Measurements from ENCODE around the gene BCL7A. TPM values are rescaled to one million over a fixed set of nuclear protein-coding genes. Genes with fewer than 3 reads are reported as not detected.
A peak's percentile ranks its signal among the peaks of the same experiment; 100 is the strongest.
"Not testable (repeated sequence)": the region's sequence is repeated elsewhere in the genome, so short reads cannot be mapped to it uniquely, and the experiment has no call there.

The BCL7A gene
- total RNA-seq, 1 experiment from 2014 or later, result 3.9 TPM

DNA sequence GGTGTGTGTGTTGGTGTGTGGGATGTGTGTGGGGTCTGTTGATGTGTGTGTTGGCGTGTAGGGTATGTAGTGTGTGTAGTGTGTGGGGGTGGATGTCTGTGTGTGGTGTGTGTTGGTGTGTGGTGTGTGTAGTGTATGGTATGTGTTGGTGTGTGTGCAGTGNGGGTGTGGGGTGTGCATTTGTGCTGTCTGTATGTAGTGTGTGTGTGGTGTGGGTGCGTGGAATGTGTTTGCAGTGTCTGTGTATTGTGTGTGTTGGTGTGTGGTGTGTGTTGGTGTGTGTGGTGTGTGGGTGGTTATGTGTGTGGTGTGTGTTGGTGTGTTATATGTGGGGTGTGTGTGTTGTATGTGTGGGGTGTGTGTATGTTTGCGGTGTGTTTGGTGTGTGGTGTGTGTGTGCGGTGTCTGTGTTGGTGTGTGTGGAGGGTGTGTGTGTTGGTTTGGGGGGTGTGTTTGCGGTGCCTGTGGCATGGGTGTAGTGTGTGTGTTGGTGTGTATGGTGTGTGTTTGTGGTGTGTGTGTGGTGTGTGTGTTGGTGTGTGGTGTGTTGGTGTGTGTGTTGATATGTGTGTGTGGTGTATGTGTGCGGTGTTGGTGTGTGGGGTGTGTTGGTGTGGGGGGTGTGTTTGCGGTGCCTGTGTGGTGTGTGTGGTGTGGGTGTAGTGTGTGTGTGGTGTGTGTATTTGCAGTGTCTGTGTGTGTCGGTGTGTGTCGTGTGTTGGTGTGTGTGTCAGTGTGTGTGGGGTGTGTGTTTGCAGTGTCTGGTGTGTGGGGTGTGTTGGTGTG lies 71.6 kb downstream of the BCL7A start:
- no peak for DNase-seq (ENCODE audit: low read depth)

DNA sequence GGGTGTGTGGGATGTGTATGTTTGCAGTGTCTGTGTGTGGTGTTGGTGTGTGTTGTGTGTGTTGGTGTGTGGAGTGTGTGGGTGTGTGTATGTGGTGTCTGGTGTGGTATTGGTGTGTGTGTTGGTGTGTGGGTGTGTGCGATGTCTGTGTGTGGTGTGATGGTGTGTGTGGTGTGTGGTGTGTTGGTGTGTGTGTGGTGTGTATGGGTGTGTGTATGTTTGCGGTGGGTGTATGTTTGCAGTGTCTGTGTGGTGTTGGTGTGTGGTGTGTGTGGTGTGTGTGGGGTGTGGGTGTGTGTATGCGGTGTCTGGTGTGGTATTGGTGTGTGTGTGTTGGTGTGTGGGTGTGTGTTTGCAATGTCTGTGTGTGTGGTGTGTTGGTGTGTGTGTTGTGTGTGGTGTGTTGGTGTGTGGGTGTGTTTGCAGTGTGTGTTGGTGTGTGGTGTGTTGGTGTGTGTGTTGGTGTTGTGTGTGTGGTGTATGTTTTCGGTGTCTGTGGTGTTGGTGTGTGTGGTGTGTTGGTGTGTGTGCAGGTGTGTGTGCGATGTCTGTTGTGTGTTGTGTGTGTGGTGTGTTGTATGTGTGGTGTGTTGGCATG lies 72.6 kb downstream of the BCL7A start:
- no peak for DNase-seq (ENCODE audit: low read depth)

DNA sequence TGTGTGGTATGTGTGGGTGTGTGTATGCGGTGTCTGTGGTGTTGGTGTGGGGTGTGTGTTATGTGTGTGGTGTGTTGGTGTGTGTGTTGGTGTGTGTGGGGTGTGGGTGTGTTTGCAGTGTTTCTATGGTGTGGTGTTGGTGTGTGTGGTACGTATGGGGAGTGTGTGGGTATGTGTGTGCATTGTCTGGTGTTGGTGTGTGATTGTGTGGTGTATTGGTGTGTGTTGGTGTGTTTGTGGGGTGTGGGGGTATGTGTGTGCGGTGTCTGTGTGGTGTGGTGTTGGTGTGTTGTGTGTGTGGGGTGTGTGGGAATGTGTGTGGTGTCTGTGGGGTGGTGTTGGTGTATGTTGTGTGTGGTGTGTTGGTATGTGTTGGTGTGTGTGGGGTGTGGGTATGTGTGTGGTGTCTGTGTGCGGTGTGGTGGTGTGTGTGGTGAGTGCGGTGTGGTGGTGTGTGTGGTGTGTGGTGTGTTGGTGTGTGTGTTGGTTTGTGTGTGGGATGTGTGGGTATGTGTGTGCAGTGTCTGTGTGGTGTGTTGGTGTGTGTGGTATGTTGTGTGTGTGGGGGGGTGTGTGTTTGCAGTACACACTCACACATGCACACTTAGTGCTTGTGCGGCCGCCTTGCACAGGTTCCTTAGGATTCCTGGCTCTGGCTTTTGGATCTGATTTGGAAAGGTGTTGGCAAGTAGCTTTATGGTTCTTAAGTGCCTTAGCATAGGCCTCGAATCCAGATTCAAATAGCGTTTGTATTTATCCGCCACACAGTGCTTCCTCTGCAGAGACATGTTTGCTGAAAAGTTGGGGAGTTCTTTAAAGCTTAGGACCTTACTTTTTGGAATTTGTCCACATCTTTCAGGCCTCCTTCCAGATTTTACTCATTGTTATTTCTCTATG lies 73.3 kb downstream of the BCL7A start:
- DNase-seq (ENCODE audit: low read depth), result peak; percentile 40

DNA sequence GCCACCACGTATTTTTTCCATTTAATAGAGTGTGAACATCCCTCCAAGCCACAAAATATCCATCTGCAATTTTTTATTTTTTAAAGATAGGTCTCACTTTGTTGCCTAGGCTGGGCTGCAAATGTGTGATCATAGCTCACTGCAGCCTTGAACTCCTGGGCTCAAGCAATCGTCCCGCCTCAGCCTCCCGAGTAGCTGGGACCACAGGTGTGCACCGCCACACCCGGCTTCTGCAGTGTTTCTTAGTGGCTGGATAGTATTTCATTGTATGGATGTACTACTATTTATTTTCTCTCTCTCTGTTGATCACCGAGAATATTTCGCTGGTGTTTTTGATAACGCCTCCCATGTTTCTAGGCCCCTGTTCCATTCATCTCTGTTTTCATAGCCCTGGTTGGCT lies 74.3 kb downstream of the BCL7A start:
- no peak for DNase-seq (ENCODE audit: low read depth)

DNA sequence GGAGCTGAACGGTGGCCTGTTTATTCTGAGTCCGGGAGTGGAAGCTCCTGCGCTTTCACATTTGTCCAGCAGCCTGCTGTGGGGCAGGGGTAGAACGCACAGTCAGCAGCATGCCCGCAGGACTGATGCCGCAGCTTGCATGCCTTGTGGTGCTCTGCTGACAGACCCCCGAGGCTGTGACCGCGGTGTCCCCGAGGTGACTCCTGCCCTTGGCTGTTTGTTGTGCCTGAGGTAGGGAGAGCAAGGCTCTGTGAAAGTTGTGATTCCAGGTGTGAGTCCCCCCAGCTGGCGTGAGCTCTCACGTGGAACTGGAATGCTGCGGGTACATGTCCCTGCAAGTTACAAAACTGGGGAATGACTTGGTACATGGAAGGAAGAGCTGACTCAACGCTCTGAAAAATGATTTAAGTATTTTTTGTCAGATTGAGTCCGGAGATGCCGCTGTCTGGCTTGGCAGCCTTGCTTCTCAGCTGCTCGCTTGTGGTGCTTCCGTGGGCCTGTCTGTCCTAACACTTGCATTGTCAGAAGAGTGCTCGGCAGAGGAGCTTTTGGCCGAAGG lies 75.0 kb downstream of the BCL7A start:
- no peak for DNase-seq (ENCODE audit: low read depth)

DNA sequence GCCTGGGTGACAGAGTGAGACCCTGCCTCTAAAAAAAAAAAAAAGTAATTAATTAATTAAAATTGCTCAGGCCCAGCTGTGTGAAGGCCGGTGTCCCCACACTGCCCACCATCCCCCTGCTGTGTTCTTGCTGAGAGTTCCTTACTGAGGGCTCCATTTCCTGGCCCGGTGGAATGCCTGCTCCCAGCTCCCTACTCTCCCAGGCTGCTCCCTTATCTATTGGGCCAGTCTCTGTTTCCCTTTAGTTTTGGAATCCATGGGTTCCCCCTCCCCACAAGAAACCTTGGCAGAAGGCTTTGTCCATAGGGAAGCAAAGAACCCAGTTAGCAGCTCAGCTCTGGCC lies 75.9 kb downstream of the BCL7A start:
- no peak for DNase-seq (ENCODE audit: low read depth)

DNA sequence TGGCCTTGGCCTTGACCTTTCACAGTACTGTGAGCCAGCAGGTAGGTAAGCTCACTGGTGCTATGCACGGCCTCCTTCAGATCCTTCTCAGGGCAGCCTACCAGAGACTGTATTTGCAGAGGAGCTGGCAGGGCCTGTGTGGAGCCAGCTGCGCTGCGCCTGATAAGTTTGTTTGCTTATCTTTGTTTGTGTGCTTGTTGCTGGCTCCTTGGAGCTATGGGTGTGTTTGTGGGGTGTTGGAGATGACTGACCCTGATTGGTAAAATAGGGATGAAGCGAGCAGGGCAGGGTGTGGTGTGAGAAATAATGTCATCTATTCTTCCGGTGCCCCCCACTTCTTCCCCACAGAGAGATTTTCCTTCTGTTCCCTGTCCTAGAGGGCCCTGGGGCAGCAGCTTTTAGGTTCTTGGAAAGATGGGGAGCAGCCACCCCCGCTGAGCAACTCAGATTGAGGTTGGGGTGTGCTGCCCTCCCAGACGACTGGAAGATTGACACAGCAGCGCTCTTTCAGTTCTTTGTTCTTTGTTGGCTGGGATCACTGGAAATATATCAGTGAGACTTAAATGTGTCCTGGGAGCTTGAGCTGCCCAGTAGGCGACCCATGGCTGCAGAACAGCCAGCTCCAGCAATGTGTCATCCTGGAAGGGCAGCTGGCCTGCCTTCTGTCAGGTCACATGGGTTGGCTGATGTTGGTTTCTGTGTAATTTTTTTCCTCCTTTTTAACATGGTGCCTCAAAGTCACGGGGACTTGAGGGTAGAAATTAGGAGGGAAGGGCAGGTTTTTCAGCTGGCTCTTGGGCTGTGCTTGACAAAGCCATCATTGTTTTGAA lies 76.5 kb downstream of the BCL7A start:
- peak; percentile 72 for DNase-seq (ENCODE audit: low read depth)

DNA sequence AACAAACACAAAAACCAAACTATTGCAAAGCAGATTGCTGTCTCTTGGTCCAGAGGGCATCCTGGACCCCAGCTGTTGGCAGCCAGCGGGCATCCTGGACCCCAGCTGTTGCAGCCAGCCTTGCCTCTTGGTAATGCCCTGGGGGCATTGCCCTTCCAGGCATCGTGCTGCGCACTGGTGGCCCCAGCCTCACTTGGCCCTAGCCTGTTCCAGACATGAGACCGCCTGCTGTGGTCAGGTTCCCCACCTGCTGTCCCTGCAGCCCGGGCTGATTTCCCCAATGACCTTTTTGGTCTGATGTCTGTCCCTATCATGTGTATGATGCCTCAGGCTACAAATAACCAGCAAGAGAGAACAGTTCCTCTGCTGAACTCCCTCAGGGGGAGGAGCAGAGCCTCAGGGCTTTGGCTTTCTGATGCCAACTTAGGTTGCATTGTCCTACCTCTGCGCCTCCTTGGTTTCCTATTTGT lies 77.6 kb downstream of the BCL7A start:
- peak; percentile 20 for DNase-seq (ENCODE audit: low read depth)

DNA sequence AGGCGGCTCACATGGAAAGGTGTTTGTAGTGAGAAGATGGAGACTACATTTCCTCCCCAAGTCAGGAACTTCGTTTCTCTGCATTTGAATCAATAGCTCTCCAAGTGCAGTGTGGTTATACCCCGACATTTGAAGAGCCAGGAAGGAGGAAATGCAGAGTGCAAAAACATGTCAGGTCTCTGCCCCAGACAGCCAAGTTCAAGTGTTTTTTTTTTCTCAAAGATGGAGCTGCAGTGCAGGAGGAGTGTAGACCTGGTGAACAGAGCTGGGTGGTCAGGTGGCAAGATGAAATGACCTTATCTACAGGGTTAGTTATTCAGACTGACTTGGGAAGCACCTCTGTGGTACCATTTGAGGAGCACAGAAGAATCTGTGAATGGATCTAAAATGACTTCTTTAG lies 78.2 kb downstream of the BCL7A start:
- no peak for DNase-seq (ENCODE audit: low read depth)

DNA sequence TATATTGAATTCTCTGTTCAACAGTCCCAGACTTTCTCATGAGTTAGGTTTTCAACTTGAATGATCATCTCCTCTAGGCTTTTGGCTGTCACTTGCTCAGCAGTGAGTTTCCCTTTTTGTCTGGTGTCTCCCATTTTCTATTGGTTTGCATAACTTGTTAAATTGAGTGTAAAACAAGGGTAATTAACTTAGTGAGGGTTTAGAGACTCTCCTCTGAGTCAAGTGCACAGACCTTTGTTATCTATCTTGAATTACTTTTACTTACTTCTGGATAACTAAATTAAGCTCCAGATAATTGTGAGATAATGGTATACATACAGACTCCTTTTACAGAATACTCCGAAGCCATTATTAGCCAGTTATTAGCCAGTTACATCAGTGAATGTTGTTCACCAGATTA lies 78.9 kb downstream of the BCL7A start:
- no peak for DNase-seq (ENCODE audit: low read depth)

DNA sequence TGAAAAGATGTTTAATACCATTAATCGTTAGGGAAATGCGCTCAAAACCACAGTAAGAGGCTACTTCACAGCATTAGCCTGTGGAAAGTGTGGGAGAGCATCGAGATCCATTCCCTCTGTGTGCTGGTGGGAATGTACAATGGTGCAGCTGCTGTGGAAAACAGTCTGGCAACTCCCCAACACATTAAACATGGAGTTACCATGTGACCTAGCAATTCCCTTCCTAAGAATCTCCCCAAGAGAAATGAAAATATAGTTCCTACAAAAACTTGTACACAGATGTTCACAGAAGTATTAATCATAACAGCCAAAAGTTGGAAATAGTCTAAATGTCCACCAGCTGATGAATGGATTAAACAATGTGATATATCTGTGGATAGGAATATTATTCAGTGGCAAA lies 80.6 kb downstream of the BCL7A start:
- DNase-seq (ENCODE audit: low read depth), result no peak

DNA sequence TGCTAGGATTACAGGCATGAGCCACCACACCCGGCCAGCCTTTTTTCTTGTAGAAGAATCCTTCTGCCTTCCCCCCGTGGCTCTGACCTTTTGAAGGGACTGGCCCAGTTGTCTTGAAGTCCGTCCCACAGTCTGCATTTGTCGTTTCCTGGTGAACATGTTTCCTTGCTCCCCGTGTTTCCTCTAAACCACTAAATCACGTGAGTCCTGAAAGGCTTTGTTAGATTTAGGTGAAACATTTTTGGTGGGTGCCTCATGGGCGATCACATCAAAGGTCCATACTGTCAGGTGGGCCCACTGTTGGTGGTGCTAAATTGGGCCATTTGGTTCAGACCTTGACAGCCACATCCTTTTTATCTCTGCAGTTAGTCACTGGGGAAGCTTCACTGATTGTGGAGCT lies 83.2 kb downstream of the BCL7A start:
- DNase-seq (ENCODE audit: low read depth), result no peak

DNA sequence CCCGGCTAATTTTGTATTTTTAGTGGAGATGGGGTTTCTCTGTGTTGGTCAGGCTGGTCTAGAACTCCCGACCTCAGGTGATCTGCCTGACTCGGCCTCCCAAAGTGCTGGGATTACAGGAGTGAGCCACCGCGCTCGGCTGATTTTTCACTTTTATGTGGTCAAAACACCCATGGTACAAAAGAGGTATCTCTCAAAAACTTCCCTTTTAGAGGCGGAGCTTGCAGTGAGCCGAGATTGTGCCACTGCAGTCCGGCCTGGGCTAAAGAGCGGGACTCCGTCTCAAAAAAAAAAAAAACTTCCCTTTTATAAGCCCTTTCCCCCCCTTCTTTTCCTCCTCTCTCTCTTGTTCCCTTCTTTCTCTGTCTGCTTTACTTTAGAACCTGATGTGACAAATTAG lies 83.8 kb downstream of the BCL7A start:
- DNase-seq (ENCODE audit: low read depth), result not testable (repeated sequence)

DNA sequence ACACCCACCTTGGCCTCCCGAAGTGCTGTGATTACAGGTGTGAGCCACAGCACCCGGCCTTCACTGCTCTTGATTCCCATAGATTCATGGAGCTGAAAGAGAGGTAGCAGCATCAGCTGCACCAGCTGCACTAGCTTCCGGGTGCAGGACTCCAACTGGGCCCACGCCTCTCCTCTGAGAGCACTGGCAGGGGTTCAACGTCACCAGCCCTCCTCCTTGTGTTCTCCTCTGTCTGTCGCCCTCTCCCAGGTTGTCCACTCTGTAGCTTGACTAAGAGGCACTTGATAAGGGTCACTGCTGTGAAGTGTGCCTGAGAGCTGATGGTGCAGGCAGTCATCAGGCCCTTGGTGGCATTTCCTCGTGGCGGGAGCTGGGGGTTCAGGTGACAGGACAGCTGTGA lies 85.2 kb downstream of the BCL7A start:
- peak; percentile 49 for DNase-seq (ENCODE audit: low read depth)

DNA sequence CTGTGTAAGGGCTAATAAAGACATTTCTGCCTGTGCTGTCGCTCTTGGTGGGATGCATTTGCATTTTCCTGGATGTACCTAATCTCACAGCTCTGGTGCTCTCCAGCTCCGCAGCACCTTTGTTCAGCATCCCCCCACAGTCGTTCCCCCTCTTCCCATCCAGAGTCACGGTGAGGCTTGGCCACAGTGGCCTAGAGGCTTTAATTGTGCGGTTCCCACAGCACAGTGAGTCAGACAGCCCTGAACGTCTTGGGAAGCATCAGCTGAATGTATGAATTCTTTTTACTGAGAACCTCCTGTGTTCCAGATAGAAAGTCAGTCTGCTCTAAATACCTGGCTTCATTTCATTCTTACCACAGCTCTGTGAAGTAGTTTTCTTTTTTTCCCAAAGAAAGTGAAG lies 85.6 kb downstream of the BCL7A start:
- DNase-seq (ENCODE audit: low read depth), result peak; percentile 91

DNA sequence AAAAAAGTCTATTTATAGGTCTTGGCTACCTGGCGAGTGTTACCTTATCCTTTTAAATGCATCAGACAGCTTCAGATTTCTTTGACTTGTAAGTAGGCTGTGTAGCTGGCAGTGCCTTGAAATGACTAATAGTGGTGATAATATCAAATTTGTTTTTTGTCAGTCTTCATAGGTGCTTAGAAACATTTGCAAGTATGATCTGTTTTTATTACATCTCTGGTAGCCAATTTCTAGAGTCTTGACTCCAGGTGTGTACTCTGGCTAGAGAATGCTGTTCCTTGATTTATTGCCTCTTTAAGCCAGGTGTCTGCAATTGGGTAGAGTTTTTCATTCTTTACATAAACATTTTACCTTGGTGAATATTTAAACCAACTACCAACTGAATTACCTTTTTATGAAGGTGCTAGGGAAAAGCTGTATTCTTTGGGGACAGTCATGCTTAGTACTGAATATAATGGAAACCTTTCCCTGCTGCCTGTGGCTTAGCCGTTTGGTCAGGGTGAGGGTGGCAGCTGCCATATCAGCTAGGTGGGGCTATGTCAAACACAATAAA lies 89.5 kb downstream of the BCL7A start:
- DNase-seq (ENCODE audit: low read depth), result peak; percentile 40

Other genes with a start within 250 kb of the BCL7A start
- gene RHOF, start 228.2 kb upstream of the BCL7A start, total RNA-seq (2014; rRNA removed; shearing (Covaris generic)), result 0.27 and 0.42 TPM in 2 replicates
- 2.7 and 3.9 TPM in 2 replicates for gene SETD1B, start 217.9 kb upstream of the BCL7A start, total RNA-seq (2014; rRNA removed; shearing (Covaris generic))
- gene HPD, start 163.0 kb upstream of the BCL7A start, total RNA-seq (2014; rRNA removed; shearing (Covaris generic)), result 2.3 and 3.7 TPM in 2 replicates
- gene PSMD9, start 133.1 kb upstream of the BCL7A start, total RNA-seq (2014; rRNA removed; shearing (Covaris generic)), result 65.7 and 73.8 TPM in 2 replicates
- gene CFAP251, start 103.3 kb upstream of the BCL7A start, total RNA-seq (2014; rRNA removed; shearing (Covaris generic)), result 1.1 and 1.2 TPM in 2 replicates
- 3.2 and 7.7 TPM in 2 replicates for gene MLXIP, start 56.9 kb downstream of the BCL7A start, total RNA-seq (2014; rRNA removed; shearing (Covaris generic))
- gene IL31, start 152.3 kb downstream of the BCL7A start, total RNA-seq (2014; rRNA removed; shearing (Covaris generic)), result not detected in 2 replicates
- gene LRRC43, start 161.2 kb downstream of the BCL7A start, total RNA-seq (2014; rRNA removed; shearing (Covaris generic)), result not detected in 2 replicates
- 0.15 and 0.34 TPM in 2 replicates for gene B3GNT4, start 181.8 kb downstream of the BCL7A start, total RNA-seq (2014; rRNA removed; shearing (Covaris generic))
- 107 and 122 TPM in 2 replicates for gene DIABLO, start 204.2 kb downstream of the BCL7A start, total RNA-seq (2014; rRNA removed; shearing (Covaris generic))
- gene VPS33A, start 244.6 kb downstream of the BCL7A start, total RNA-seq (2014; rRNA removed; shearing (Covaris generic)), result 20.5 and 26.2 TPM in 2 replicates